H9 (cell line): ENCODE results near the gene CNIH1. TPM values are rescaled to one million over a fixed set of nuclear protein-coding genes. Genes with fewer than 3 reads are reported as not detected.
A peak's percentile ranks its signal among the peaks of the same experiment; 100 is the strongest.

Experiments
- DNase-seq: peaks from one replicate; pipeline ENCODE4 v3.0.0-alpha.2; 2017
- H2AFZ ChIP-seq: one replicate; pipeline ENCODE4 v1.6.1; 2013; ENCODE audit warnings: mild to moderate bottlenecking, low read length, control low read depth, moderate library complexity
- H2AK5ac ChIP-seq: 2 replicates; pipeline ENCODE4 v1.6.1; 2013; ENCODE audit warnings: low read length, control low read depth, mixed read lengths; ENCODE audit not compliant: insufficient read length
- H2BK120ac ChIP-seq: one replicate; pipeline ENCODE4 v1.6.1; 2013; ENCODE audit warnings: low read depth, mild to moderate bottlenecking, low read length, control low read depth, inconsistent platforms; ENCODE audit not compliant: poor library complexity, severe bottlenecking
- H2BK12ac ChIP-seq: 2 replicates; pipeline ENCODE4 v1.6.1; 2013; ENCODE audit warnings: low read length, control low read depth, mixed read lengths, low read depth; ENCODE audit not compliant: insufficient read length
- H2BK15ac ChIP-seq: 2 replicates; pipeline ENCODE4 v1.6.1; 2013; ENCODE audit warnings: low read depth, low read length, control low read depth
- H2BK20ac ChIP-seq: one replicate; pipeline ENCODE4 v1.6.1; 2013; ENCODE audit warnings: low read depth, mild to moderate bottlenecking, low read length, control low read depth, inconsistent platforms; ENCODE audit not compliant: poor library complexity, severe bottlenecking
- H2BK5ac ChIP-seq: 2 replicates; pipeline ENCODE4 v1.6.1; 2013; ENCODE audit warnings: low read length, control low read depth, mixed read lengths; ENCODE audit not compliant: insufficient read length
- H3K14ac ChIP-seq: 2 replicates; pipeline ENCODE4 v1.6.1; 2013; ENCODE audit warnings: low read length, control low read depth; ENCODE audit not compliant: insufficient read depth
- H3K18ac ChIP-seq: 2 replicates; pipeline ENCODE4 v1.6.1; 2013; ENCODE audit warnings: low read depth, mild to moderate bottlenecking, mixed read lengths, low read length, control low read depth; ENCODE audit not compliant: insufficient read length
- H3K23ac ChIP-seq: 2 replicates; pipeline ENCODE4 v1.6.1; 2013; ENCODE audit warnings: low read length, control low read depth, mixed read lengths, low read depth; ENCODE audit not compliant: insufficient read length
- H3K23me2 ChIP-seq: 2 replicates; pipeline ENCODE4 v1.6.1; 2013; ENCODE audit warnings: low read depth, mild to moderate bottlenecking, mixed read lengths, low read length, control low read depth; ENCODE audit not compliant: insufficient read length, poor library complexity, severe bottlenecking
- H3K27ac ChIP-seq: 2 replicates; pipeline ENCODE4 v1.5.1; 2013; ENCODE audit warnings: low read length, control low read depth, mixed read lengths, low read depth; ENCODE audit not compliant: insufficient read length
- H3K27me3 ChIP-seq: 2 replicates; pipeline ENCODE4 v1.6.1; 2013; ENCODE audit warnings: low read length, control low read depth, inconsistent platforms; ENCODE audit not compliant: insufficient read depth
- H3K4ac ChIP-seq: 2 replicates; pipeline ENCODE4 v1.6.1; 2013; ENCODE audit warnings: low read depth, mild to moderate bottlenecking, control low read depth, inconsistent platforms, low read length, moderate library complexity
- H3K4me1 ChIP-seq: 2 replicates; pipeline ENCODE4 v1.6.1; 2013; ENCODE audit warnings: low read length, control low read depth, inconsistent platforms; ENCODE audit not compliant: insufficient read depth
- H3K4me2 ChIP-seq: 2 replicates; pipeline ENCODE4 v1.6.1; 2013; ENCODE audit warnings: low read length, control low read depth, mixed read lengths; ENCODE audit not compliant: insufficient read length, insufficient read depth
- H3K56ac ChIP-seq: 2 replicates; pipeline ENCODE4 v1.6.1; 2013; ENCODE audit warnings: low read depth, mild to moderate bottlenecking, mixed read lengths, low read length, control low read depth; ENCODE audit not compliant: insufficient read length
- H3K79me1 ChIP-seq: 2 replicates; pipeline ENCODE4 v1.6.1; 2013; ENCODE audit warnings: low read depth, mild to moderate bottlenecking, moderate library complexity, low read length, control low read depth, inconsistent platforms; ENCODE audit not compliant: insufficient read depth, poor library complexity, severe bottlenecking
- H3K79me2 ChIP-seq: 2 replicates; pipeline ENCODE4 v1.6.1; 2013; ENCODE audit warnings: low read length, control low read depth, inconsistent platforms; ENCODE audit not compliant: insufficient read depth
- H3K9ac ChIP-seq: 2 replicates; pipeline ENCODE4 v1.6.1; 2013; ENCODE audit warnings: low read length, control low read depth, mixed read lengths; ENCODE audit not compliant: insufficient read length; ENCODE audit errors: extremely low read depth
- H3K9me3 ChIP-seq: one replicate; pipeline ENCODE4 v1.6.1; 2013; ENCODE audit warnings: low read depth, low read length, inconsistent platforms; ENCODE audit not compliant: control insufficient read depth
- H3T11ph ChIP-seq: one replicate; pipeline ENCODE4 v1.6.1; 2013; ENCODE audit warnings: mild to moderate bottlenecking, low read length, control low read depth, inconsistent platforms
- H4K20me1 ChIP-seq: one replicate; pipeline ENCODE4 v1.6.1; 2013; ENCODE audit not compliant: control insufficient read depth, insufficient read length, insufficient read depth
- H4K5ac ChIP-seq: 2 replicates; pipeline ENCODE4 v1.6.1; 2013; ENCODE audit warnings: low read depth, mild to moderate bottlenecking, mixed read lengths, low read length, control low read depth; ENCODE audit not compliant: insufficient read length
- H4K8ac ChIP-seq: replicated peaks from 2 replicates; pipeline ENCODE4 v1.6.1; 2013; ENCODE audit warnings: low read length, control low read depth, mixed read lengths, low read depth; ENCODE audit not compliant: insufficient read length
- H4K91ac ChIP-seq: 2 replicates; pipeline ENCODE4 v1.6.1; 2013; ENCODE audit warnings: low read depth, mild to moderate bottlenecking, moderate library complexity, mixed read lengths, low read length, control low read depth; ENCODE audit not compliant: insufficient read length
- H3K27ac Mint-ChIP-seq, 3 experiments: 2 replicates in 2 of 3; 3 replicates in 1 of 3; pipeline ENCODE4 v1.8.0; 2020 to 2021; ENCODE audit warnings: mixed read lengths in 3 of 3, mild to moderate bottlenecking in 1 of 3, moderate library complexity in 1 of 3
- H3K27me3 Mint-ChIP-seq: 2 replicates; pipeline ENCODE4 v1.8.0; 2021; ENCODE audit warnings: low read depth, mild to moderate bottlenecking, moderate library complexity, mixed read lengths
- H3K36me3 Mint-ChIP-seq, 3 experiments: 2 replicates in 2 of 3; 3 replicates in 1 of 3; pipeline ENCODE4 v1.8.0; 2020 to 2021; ENCODE audit warnings: low read depth in 3 of 3, mixed read lengths in 3 of 3; ENCODE audit not compliant: insufficient read depth in 1 of 3
- H3K4me1 Mint-ChIP-seq, 2 experiments: 2 replicates each; pipeline ENCODE4 v1.8.0; 2020; ENCODE audit warnings: mixed read lengths in 2 of 2
- H3K4me3 Mint-ChIP-seq, 2 experiments: 2 replicates in 1 of 2; 3 replicates in 1 of 2; pipeline ENCODE4 v1.8.0; 2020 to 2021; ENCODE audit warnings: mild to moderate bottlenecking in 2 of 2, mixed read lengths in 2 of 2, moderate library complexity in 1 of 2
- H3K9me3 Mint-ChIP-seq, 2 experiments: 2 replicates in 1 of 2; 3 replicates in 1 of 2; pipeline ENCODE4 v1.8.0; 2020; ENCODE audit warnings: mild to moderate bottlenecking in 2 of 2, mixed read lengths in 2 of 2, moderate library complexity in 1 of 2
- CTCF ChIP-seq: fragments of 200-600 bp; sonication (generic); conservative IDR thresholded peaks from 3 replicates; pipeline ENCODE4 v1.8.0; 2021; ENCODE audit warnings: antibody characterized with exemption, mild to moderate bottlenecking
- WGBS: extraction: QIAGEN DNeasy Blood & Tissue Kit; methylation state at CpG from one replicate; pipeline ENCODE4 v1.1.7; 2013; ENCODE audit warnings: missing lambda C conversion rate, low lambda C conversion rate, mixed read lengths; ENCODE audit not compliant: insufficient read length; ENCODE audit errors: extremely low coverage; 5-methylcytosine and 5-hydroxymethylcytosine counted together
- total RNA-seq: library from RNA; stranded (reverse); gene quantifications from 2 replicates; pipeline ENCODE4 v1.2.1, GENCODE V29; 2021

Gene CNIH1
- total RNA-seq, 1 experiment from 2014 or later: 99.3 TPM

GRCh38 chr14:54475911-54476310 is 34.7 kb upstream of the CNIH1 start:
- Histone ChIP-seq H3K14ac (no peak overlapping the region), H3K23ac (no peak overlapping the region), H4K5ac (no peak overlapping the region), H3K4ac (no peak overlapping the region), H3K9ac (no peak overlapping the region), H3K4me2 (no peak overlapping the region), H4K91ac (no peak overlapping the region), H2BK5ac (no peak overlapping the region), H3K23me2 (no peaks in the 10 kb centered on the region), H2BK20ac (no peak overlapping the region), H3K18ac (no peak overlapping the region), H3K27me3 (no peaks in the 10 kb centered on the region), H2AFZ (no peak overlapping the region), H3K56ac (no peak overlapping the region), H2BK120ac (no peak overlapping the region), H2BK12ac (no peak overlapping the region), H3K27ac (no peak overlapping the region), H4K8ac (no peak overlapping the region), H3K79me2 (no peaks in the 10 kb centered on the region), H2AK5ac (no peak overlapping the region), H3K9me3 (no peaks in the 10 kb centered on the region), H3K4me1 (no peaks in the 10 kb centered on the region), H3T11ph (no peak overlapping the region), H3K79me1 (no peaks in the 10 kb centered on the region), H2BK15ac (no peak overlapping the region), H4K20me1 (no peaks in the 10 kb centered on the region)
- TF ChIP-seq CTCF: no peak
- no CpG with 5 or more reads among the region's 4 CpGs for WGBS
- Mint-ChIP-seq H3K9me3 (no peaks in the 10 kb centered on the region), H3K4me1 (peaks cover 16 to 19% of the 10 kb centered on the region in 2 experiments), H3K27me3 (no peaks in the 10 kb centered on the region), H3K4me3 (no peak overlapping the region), H3K27ac (peak overlapping the region in 2 of 3 experiments; percentile 25 to 45; a peak in 2 of 7 replicates), H3K36me3 (peaks cover 6 to 32% (median 28%) of the 10 kb centered on the region in 3 experiments; a peak in 6 of 7 replicates)
- DNase-seq: no peak
